Adrenal gland (tissue), 12 donors: ENCODE measurements around the gene KCNJ16. TPM values are rescaled to one million over a fixed set of nuclear protein-coding genes. Genes with fewer than 3 reads are reported as not detected.

Experiments
- DNase-seq, 7 donors: peaks; one replicate each; pipeline ENCODE4 v3.0.0-alpha.2; 2019 to 2020
- H3K27ac ChIP-seq, 5 donors: fragments of 200-600 bp; sonication (generic) in 4 of 5; 1 replicate in 3 of 5; 2 replicates in 2 of 5; pipeline versions ENCODE4 v1.5.1 to v1.8.0; 2016 to 2020; ENCODE audit warnings: mild to moderate bottlenecking in 1 of 5
- H3K27me3 ChIP-seq: fragments of 200-600 bp; 2 replicates; pipeline ENCODE4 v1.8.0; 2021
- H3K36me3 ChIP-seq, 2 donors: fragments of 200-600 bp; replicated peaks in 1 of 2; 1 replicate in 1 of 2; 2 replicates in 1 of 2; pipeline versions ENCODE4 v1.5.1 to v1.8.0; 2018 to 2022
- H3K4me1 ChIP-seq, 2 donors: fragments of 200-600 bp; replicated peaks in 1 of 2; 1 replicate in 1 of 2; 2 replicates in 1 of 2; pipeline versions ENCODE4 v1.5.1 to v1.8.0; 2018 to 2021
- H3K4me3 ChIP-seq, 4 donors: fragments of 200-600 bp; sonication (generic) in 3 of 4; one replicate each; pipeline ENCODE4 v1.5.1; 2016 to 2018
- H3K9me3 ChIP-seq, 3 donors: fragments of 200-600 bp; sonication (generic) in 1 of 3; replicated peaks in 1 of 3; 1 replicate in 2 of 3; 2 replicates in 1 of 3; pipeline versions ENCODE4 v1.5.1 to v1.8.0; 2016 to 2021
- CTCF ChIP-seq, 6 experiments: fragments of 450-650 bp in 4 of 6; fragments of 200-600 bp in 2 of 6; sonication (generic) in 1 of 6; IDR thresholded peaks; 1 replicate in 5 of 6; 2 replicates in 1 of 6; pipeline versions ENCODE4 v1.5.1 to v1.8.0; 2016 to 2021; ENCODE audit warnings: antibody characterized with exemption in 6 of 6, mild to moderate bottlenecking in 2 of 6, moderate library complexity in 1 of 6
- POLR2A ChIP-seq, 2 donors: fragments of 450-650 bp; IDR thresholded peaks; one replicate each; pipeline ENCODE4 v1.6.1; 2017; ENCODE audit warnings: antibody characterized with exemption in 2 of 2, mild to moderate bottlenecking in 2 of 2, moderate library complexity in 1 of 2
- WGBS, 4 donors: extraction: QIAGEN DNeasy Blood & Tissue Kit in 2 of 4; methylation state at CpG; one replicate each; pipeline versions ENCODE4 v1.1.5 to v1.1.7; 2013 to 2017; 5-methylcytosine and 5-hydroxymethylcytosine counted together
- intact Hi-C, 2 donors: fragments of 100-400 bp; cut with DNase I; formaldehyde crosslinking; loops; one replicate each; pipeline versions ENCODE4 v1.14.1 to v1.15.0; 2022 to 2023
- polyA plus RNA-seq, 3 donors: library from polyadenylated mRNA; stranded (reverse); fragments of 200-250 nt in 2 of 3; fragments of 350-450 nt in 1 of 3; fragmentation: Illumina TruSeq in 1 of 3; extraction: RNeasy Lipid Tissue Mini Kit (QIAGEN cat#74804) in 1 of 3; gene quantifications; one replicate each; pipeline ENCODE4 v1.2.3, GENCODE V29; 2013 to 2014
- total RNA-seq, 9 donors: library from RNA; depleted of rRNA in 4 of 9; stranded (reverse); fragments of >200 nt in 4 of 9; fragments of 120-200 nt in 1 of 9; fragmentation: NEBNext Ultra II Directional in 1 of 9; extraction: Animal tissue kit (Norgen Biotek cat#: 25700) in 1 of 9; gene quantifications; one replicate each; pipeline versions ENCODE4 v1.1.0 to v1.2.4, GENCODE V29; 2013 to 2023
- donor health status: healthy with polysubstance abuse.
- donor health status: Bipolar disorder and iron deficiency.
- donor health status: DM: yes; HTN: yes; CAD: no.
- donor health status: DM: no; HTN: no; CAD: no.
- donor health status: DM: no; HTN: no; CAD: no.
- donor health status: DM: yes; HTN: yes; CAD: no.

KCNJ16 gene
- total and polyA plus RNA-seq, 12 donors = 0.05 to 1.0 (median 0.24) TPM; not detected in 3

- no peak for TF ChIP-seq POLR2A (IDR thresholded peaks at IDR 0.05)
- TF ChIP-seq CTCF (IDR thresholded peaks at IDR 0.05) = no peak
- peak in 5 of 7 donors; percentile 3 to 50 (median 19) for DNase-seq
- WGBS, 4 donors = 7 to 11% (median 8%) methylated on average over 23 to 24 of the region's 24 CpGs
- no peaks in the 10 kb centered on the region for H3K36me3 ChIP-seq
- peaks cover 0 to 16% of the 10 kb centered on the region in 2 donors for H3K4me1 ChIP-seq
- no peaks in the 10 kb centered on the region for H3K9me3 ChIP-seq
- peaks cover 6% of the 10 kb centered on the region for H3K27me3 ChIP-seq
- intact Hi-C loops = no loop called here
- H3K4me3 ChIP-seq = peak overlapping the region in 3 of 4 donors; percentile 30 to 70 (median 32)
- peak overlapping the region in 2 of 5 donors; percentile 42 to 86 for H3K27ac ChIP-seq
These were observed 94.9 kb downstream of the KCNJ16 start for GRCh38 chr17:70169709-70170597.

GRCh38 chr17:70171159-70171558 lies 96.1 kb downstream of the KCNJ16 start:
- H3K9me3 ChIP-seq = no peaks in the 10 kb centered on the region
- TF ChIP-seq CTCF (IDR thresholded peaks at IDR 0.05) (no peak), POLR2A (IDR thresholded peaks at IDR 0.05) (no peak)
- 50 to 63% (median 54%) methylated on average over 5 of the region's 5 CpGs for whole genome bisulfite sequencing, 4 donors
- no peaks in the 10 kb centered on the region for H3K36me3 ChIP-seq
- H3K4me1 ChIP-seq = peaks cover 0 to 16% of the 10 kb centered on the region in 2 donors
- no peak overlapping the region for H3K4me3 ChIP-seq
- DNase-seq = no peak
- no peak overlapping the region for H3K27ac ChIP-seq
- H3K27me3 ChIP-seq = peaks cover 6% of the 10 kb centered on the region
- intact Hi-C loops = no loop called here

- Histone ChIP-seq H3K27me3 (peaks cover 6% of the 10 kb centered on the region), H3K27ac (no peak overlapping the region), H3K9me3 (no peaks in the 10 kb centered on the region), H3K4me1 (peaks cover 0 to 16% of the 10 kb centered on the region in 2 donors), H3K4me3 (no peak overlapping the region), H3K36me3 (no peaks in the 10 kb centered on the region)
- 64 to 82% (median 75%) methylated on average over 2 of the region's 2 CpGs for WGBS, 4 donors
- no peak for DNase-seq
- TF ChIP-seq CTCF (IDR thresholded peaks at IDR 0.05) = no peak
- no peak for TF ChIP-seq POLR2A (IDR thresholded peaks at IDR 0.05)
- intact Hi-C loops = no loop called here
These were observed 97.4 kb downstream of the KCNJ16 start for GRCh38 chr17:70172449-70172848.

- H3K36me3 ChIP-seq = no peaks in the 10 kb centered on the region
- DNase-seq = no peak
- H3K4me3 ChIP-seq = no peak overlapping the region
- peaks cover 6% of the 10 kb centered on the region for H3K27me3 ChIP-seq
- 72 to 96% (median 80%) methylated on average over 2 of the region's 2 CpGs for WGBS, 4 donors
- no peak overlapping the region for H3K27ac ChIP-seq
- no peak for TF ChIP-seq CTCF (IDR thresholded peaks at IDR 0.05)
- TF ChIP-seq POLR2A (IDR thresholded peaks at IDR 0.05) = no peak
- peaks cover 0 to 16% of the 10 kb centered on the region in 2 donors for H3K4me1 ChIP-seq
- no peaks in the 10 kb centered on the region for H3K9me3 ChIP-seq
- intact Hi-C loops = no loop called here
These were observed 97.9 kb downstream of the KCNJ16 start for GRCh38 chr17:70172923-70173322.
